Stimulated activated naive CD8-positive, alpha-beta T cell treated with anti-CD3 and anti-CD28 coated beads, Interleukin-15, Interleukin-2, amounts not matched to agents 100 ng/mL and 50 ng/mL, for 24 hours (primary cell): ENCODE results near the gene GPR176.

Experiments used
- H3K27ac Mint-ChIP-seq: one replicate; pipeline ENCODE4 v1.8.0; 2021; ENCODE audit warnings: mild to moderate bottlenecking, mixed read lengths
- H3K27me3 Mint-ChIP-seq: one replicate; pipeline ENCODE4 v1.8.0; 2021; ENCODE audit warnings: mixed read lengths
- H3K36me3 Mint-ChIP-seq: one replicate; pipeline ENCODE4 v1.8.0; 2021; ENCODE audit warnings: low read depth, mixed read lengths
- H3K4me1 Mint-ChIP-seq: one replicate; pipeline ENCODE4 v1.8.0; 2021; ENCODE audit warnings: low read depth, mixed read lengths
- H3K4me3 Mint-ChIP-seq: one replicate; pipeline ENCODE4 v1.8.0; 2021; ENCODE audit warnings: mild to moderate bottlenecking, mixed read lengths
- H3K9me3 Mint-ChIP-seq: one replicate; pipeline ENCODE4 v1.8.0; 2021; ENCODE audit warnings: mixed read lengths

Gene GPR176

GRCh38 chr15:39888809-39889208, 31.3 kb downstream of the GPR176 start:
- Mint-ChIP-seq H3K27me3 (peaks cover 5% of the 10 kb centered on the region), H3K4me3 (no peak overlapping the region), H3K36me3 (no peaks in the 10 kb centered on the region), H3K27ac (no peak overlapping the region), H3K4me1 (no peaks in the 10 kb centered on the region), H3K9me3 (no peaks in the 10 kb centered on the region)

GRCh38 chr15:39888243-39888642, 31.8 kb downstream of the GPR176 start:
- Mint-ChIP-seq H3K4me3 (no peak overlapping the region), H3K9me3 (no peaks in the 10 kb centered on the region), H3K27ac (no peak overlapping the region), H3K36me3 (no peaks in the 10 kb centered on the region), H3K27me3 (peaks cover 9% of the 10 kb centered on the region), H3K4me1 (no peaks in the 10 kb centered on the region)

GRCh38 chr15:39887832-39888231, 32.2 kb downstream of the GPR176 start:
- no peaks in the 10 kb centered on the region for H3K36me3 Mint-ChIP-seq
- no peaks in the 10 kb centered on the region for H3K9me3 Mint-ChIP-seq
- no peak overlapping the region for H3K4me3 Mint-ChIP-seq
- peaks cover 9% of the 10 kb centered on the region for H3K27me3 Mint-ChIP-seq
- H3K4me1 Mint-ChIP-seq: no peaks in the 10 kb centered on the region
- no peak overlapping the region for H3K27ac Mint-ChIP-seq

GRCh38 chr15:39887211-39887610, 32.9 kb downstream of the GPR176 start:
- H3K27me3 Mint-ChIP-seq: peaks cover 9% of the 10 kb centered on the region
- no peak overlapping the region for H3K4me3 Mint-ChIP-seq
- no peaks in the 10 kb centered on the region for H3K4me1 Mint-ChIP-seq
- no peak overlapping the region for H3K27ac Mint-ChIP-seq
- H3K9me3 Mint-ChIP-seq: no peaks in the 10 kb centered on the region
- H3K36me3 Mint-ChIP-seq: no peaks in the 10 kb centered on the region

GRCh38 chr15:39886418-39886817, 33.6 kb downstream of the GPR176 start:
- Mint-ChIP-seq H3K27ac (no peak overlapping the region), H3K36me3 (no peaks in the 10 kb centered on the region), H3K27me3 (peaks cover 14% of the 10 kb centered on the region), H3K4me3 (no peak overlapping the region), H3K9me3 (no peaks in the 10 kb centered on the region), H3K4me1 (no peaks in the 10 kb centered on the region)

GRCh38 chr15:39885099-39885777, 34.8 kb downstream of the GPR176 start:
- H3K27me3 Mint-ChIP-seq: peaks cover 14% of the 10 kb centered on the region
- H3K4me3 Mint-ChIP-seq: no peak overlapping the region
- no peaks in the 10 kb centered on the region for H3K36me3 Mint-ChIP-seq
- no peaks in the 10 kb centered on the region for H3K4me1 Mint-ChIP-seq
- no peaks in the 10 kb centered on the region for H3K9me3 Mint-ChIP-seq
- no peak overlapping the region for H3K27ac Mint-ChIP-seq

- no peaks in the 10 kb centered on the region for H3K36me3 Mint-ChIP-seq
- H3K27me3 Mint-ChIP-seq: peaks cover 14% of the 10 kb centered on the region
- no peaks in the 10 kb centered on the region for H3K4me1 Mint-ChIP-seq
- no peak overlapping the region for H3K27ac Mint-ChIP-seq
- no peak overlapping the region for H3K4me3 Mint-ChIP-seq
- no peaks in the 10 kb centered on the region for H3K9me3 Mint-ChIP-seq
These were observed 35.7 kb downstream of the GPR176 start for GRCh38 chr15:39884351-39884750.

GRCh38 chr15:39882602-39883001, 37.5 kb downstream of the GPR176 start:
- Mint-ChIP-seq H3K4me1 (no peaks in the 10 kb centered on the region), H3K9me3 (no peaks in the 10 kb centered on the region), H3K27me3 (peaks cover 14% of the 10 kb centered on the region)

GRCh38 chr15:39881790-39882189, 38.3 kb downstream of the GPR176 start:
- Mint-ChIP-seq H3K4me1 (no peaks in the 10 kb centered on the region), H3K4me3 (no peak overlapping the region), H3K27ac (no peak overlapping the region), H3K36me3 (no peaks in the 10 kb centered on the region), H3K9me3 (no peaks in the 10 kb centered on the region), H3K27me3 (peaks cover 14% of the 10 kb centered on the region)

More at GRCh38 chr15:39882602-39883001, 37.5 kb downstream of the GPR176 start:
- Mint-ChIP-seq H3K36me3 (no peaks in the 10 kb centered on the region), H3K27ac (no peak overlapping the region), H3K4me3 (no peak overlapping the region)

- Mint-ChIP-seq H3K4me3 (no peak overlapping the region), H3K36me3 (no peaks in the 10 kb centered on the region), H3K27ac (no peak overlapping the region), H3K4me1 (no peaks in the 10 kb centered on the region), H3K27me3 (peaks cover 14% of the 10 kb centered on the region), H3K9me3 (no peaks in the 10 kb centered on the region)
These were observed 39.2 kb downstream of the GPR176 start for GRCh38 chr15:39880718-39881387.

GRCh38 chr15:39878406-39878785, 41.7 kb downstream of the GPR176 start:
- Mint-ChIP-seq H3K4me1 (peaks cover 5% of the 10 kb centered on the region), H3K36me3 (no peaks in the 10 kb centered on the region), H3K27me3 (peaks cover 5% of the 10 kb centered on the region), H3K4me3 (no peak overlapping the region), H3K27ac (no peak overlapping the region), H3K9me3 (no peaks in the 10 kb centered on the region)

GRCh38 chr15:39874890-39875549, 45.0 kb downstream of the GPR176 start:
- Mint-ChIP-seq H3K27ac (no peak overlapping the region), H3K4me3 (no peak overlapping the region), H3K27me3 (no peaks in the 10 kb centered on the region), H3K36me3 (no peaks in the 10 kb centered on the region), H3K9me3 (no peaks in the 10 kb centered on the region), H3K4me1 (peaks cover 5% of the 10 kb centered on the region)

GRCh38 chr15:39873978-39874377, 46.1 kb downstream of the GPR176 start:
- Mint-ChIP-seq H3K4me1 (peaks cover 5% of the 10 kb centered on the region), H3K36me3 (no peaks in the 10 kb centered on the region), H3K27me3 (no peaks in the 10 kb centered on the region), H3K9me3 (no peaks in the 10 kb centered on the region), H3K4me3 (no peak overlapping the region), H3K27ac (no peak overlapping the region)

GRCh38 chr15:39870537-39870936, 49.5 kb downstream of the GPR176 start:
- Mint-ChIP-seq H3K27me3 (peaks cover 11% of the 10 kb centered on the region), H3K27ac (no peak overlapping the region), H3K36me3 (no peaks in the 10 kb centered on the region), H3K9me3 (no peaks in the 10 kb centered on the region), H3K4me3 (no peak overlapping the region), H3K4me1 (peaks cover 5% of the 10 kb centered on the region)

GRCh38 chr15:39869858-39870515, 50.1 kb downstream of the GPR176 start:
- no peaks in the 10 kb centered on the region for H3K36me3 Mint-ChIP-seq

More at GRCh38 chr15:39869858-39870515, 50.1 kb downstream of the GPR176 start:
- H3K4me1 Mint-ChIP-seq: peaks cover 5% of the 10 kb centered on the region
- no peaks in the 10 kb centered on the region for H3K9me3 Mint-ChIP-seq
- no peak overlapping the region for H3K27ac Mint-ChIP-seq
- peaks cover 16% of the 10 kb centered on the region for H3K27me3 Mint-ChIP-seq
- no peak overlapping the region for H3K4me3 Mint-ChIP-seq
